Esophagus muscularis mucosa (tissue), 4 donors: Measurements from ENCODE around the gene BRF1. TPM values are rescaled to one million over a fixed set of nuclear protein-coding genes. Genes with fewer than 3 reads are reported as not detected.
"Not testable (repeated sequence)": the region's sequence is repeated elsewhere in the genome, so short reads cannot be mapped to it uniquely, and the experiment has no call there.

Experiments
- DNase-seq: peaks from one replicate; pipeline ENCODE4 v3.0.0-alpha.2; 2017; ENCODE audit errors: extremely low spot score
- H3K27ac ChIP-seq, 4 donors: fragments of 200-600 bp; sonication (generic); replicated peaks in 1 of 4; 1 replicate in 3 of 4; 2 replicates in 1 of 4; pipeline ENCODE4 v1.5.1; 2016 to 2019; ENCODE audit warnings: mild to moderate bottlenecking in 1 of 4
- H3K27me3 ChIP-seq, 4 donors: fragments of 200-600 bp; sonication (generic); one replicate each; pipeline versions ENCODE4 v1.5.1 to v1.6.0; 2016 to 2019
- H3K36me3 ChIP-seq, 4 donors: fragments of 200-600 bp; sonication (generic); one replicate each; pipeline ENCODE4 v1.5.1; 2016 to 2019
- H3K4me1 ChIP-seq, 4 donors: fragments of 200-600 bp; sonication (generic); one replicate each; pipeline ENCODE4 v1.5.1; 2016 to 2019
- H3K4me3 ChIP-seq, 4 donors: fragments of 200-600 bp; sonication (generic); 1 replicate in 2 of 4; 2 replicates in 2 of 4; pipeline ENCODE4 v1.5.1; 2016 to 2019; ENCODE audit warnings: mild to moderate bottlenecking in 4 of 4, moderate library complexity in 1 of 4
- H3K9me3 ChIP-seq, 4 donors: fragments of 200-600 bp; sonication (generic); 1 replicate in 3 of 4; 2 replicates in 1 of 4; pipeline ENCODE4 v1.5.1; 2016 to 2019
- CTCF ChIP-seq, 3 experiments: fragments of 200-600 bp in 2 of 3; fragments of 450-650 bp in 1 of 3; sonication (generic) in 2 of 3; IDR thresholded peaks; one replicate each; pipeline ENCODE4 v1.5.1; 2017 to 2019; ENCODE audit warnings: antibody characterized with exemption in 3 of 3, mild to moderate bottlenecking in 2 of 3, moderate library complexity in 1 of 3
- EP300 ChIP-seq: sonication (generic); formaldehyde crosslinking; IDR thresholded peaks from one replicate; pipeline ENCODE4 v1.6.1; 2017; ENCODE audit warnings: antibody characterized with exemption
- POLR2A ChIP-seq: fragments of 450-650 bp; IDR thresholded peaks from one replicate; pipeline ENCODE4 v1.6.1; 2017; ENCODE audit warnings: antibody characterized with exemption, moderate library complexity, mild to moderate bottlenecking, low read depth
- POLR2AphosphoS5 ChIP-seq, 2 donors: sonication (generic); formaldehyde crosslinking; IDR thresholded peaks; one replicate each; pipeline ENCODE4 v1.6.1; 2017; ENCODE audit warnings: antibody characterized with exemption in 2 of 2
- WGBS: methylation state at CpG from one replicate; pipeline ENCODE4 v1.1.5; 2018; 5-methylcytosine and 5-hydroxymethylcytosine counted together
- intact Hi-C: fragments of 100-400 bp; cut with DNase I; formaldehyde crosslinking; loops from one replicate; pipeline ENCODE4 v1.15.1; 2023
- total RNA-seq, 4 donors: library from RNA; depleted of rRNA; stranded (reverse); fragments of >200 nt; gene quantifications; one replicate each; pipeline versions ENCODE4 v1.1.0 to v1.2.1, GENCODE V29; 2016

Gene BRF1
- total RNA-seq, 4 donors from 2014 or later = 23.0 to 47.3 (median 41.4) TPM

GRCh38 chr14:105328070-105328677 is 27.4 kb upstream of the BRF1 start:
- intact Hi-C loops = no loop called here
- no peak for DNase-seq
- Histone ChIP-seq H3K27me3 (no peaks in the 10 kb centered on the region), H3K4me3 (no peak overlapping the region), H3K27ac (no peak overlapping the region), H3K4me1 (peaks cover 71 to 88% (median 80%) of the 10 kb centered on the region in 4 donors), H3K36me3 (no peaks in the 10 kb centered on the region), H3K9me3 (no peaks in the 10 kb centered on the region)
- 92% methylated on average over 7 of the region's 12 CpGs for WGBS
- no peak for TF ChIP-seq POLR2AphosphoS5 (IDR thresholded peaks at IDR 0.05)
- TF ChIP-seq EP300 = no peak
- TF ChIP-seq POLR2A = no peak
- no peak for TF ChIP-seq CTCF (IDR thresholded peaks at IDR 0.05)

GRCh38 chr14:105327695-105328045 is 26.9 kb upstream of the BRF1 start:
- no CpG with 5 or more reads among the region's 17 CpGs for WGBS
- H3K36me3 ChIP-seq, H3K9me3 ChIP-seq, H3K4me3 ChIP-seq, intact Hi-C loops, H3K27me3 ChIP-seq, DNase-seq, H3K27ac ChIP-seq: not testable (repeated sequence)
- H3K4me1 ChIP-seq = peaks cover 70 to 88% (median 80%) of the 10 kb centered on the region in 4 donors

GRCh38 chr14:105326891-105327694 is 26.3 kb upstream of the BRF1 start:
- H3K27me3 ChIP-seq = no peaks in the 10 kb centered on the region
- DNase-seq = no peak
- no peak overlapping the region for H3K4me3 ChIP-seq
- intact Hi-C loops = no loop called here
- 74% methylated on average over 34 of the region's 34 CpGs for WGBS
- no peak for TF ChIP-seq POLR2AphosphoS5 (IDR thresholded peaks at IDR 0.05)
- no peak for TF ChIP-seq CTCF (IDR thresholded peaks at IDR 0.05)
- no peak for TF ChIP-seq EP300
- no peak for TF ChIP-seq POLR2A
- H3K36me3 ChIP-seq = peaks cover 0 to 3% (median 0%) of the 10 kb centered on the region in 4 donors
- H3K4me1 ChIP-seq = peaks cover 70 to 86% (median 76%) of the 10 kb centered on the region in 4 donors
- no peak overlapping the region for H3K27ac ChIP-seq
- no peaks in the 10 kb centered on the region for H3K9me3 ChIP-seq

GRCh38 chr14:105326568-105326867 is 25.7 kb upstream of the BRF1 start:
- H3K4me3 ChIP-seq = no peak overlapping the region
- WGBS = 88% methylated on average over 4 of the region's 9 CpGs
- H3K4me1 ChIP-seq = peaks cover 70 to 85% (median 75%) of the 10 kb centered on the region in 4 donors
- TF ChIP-seq POLR2A = no peak
- TF ChIP-seq CTCF (IDR thresholded peaks at IDR 0.05) = no peak
- TF ChIP-seq POLR2AphosphoS5 (IDR thresholded peaks at IDR 0.05) = no peak
- no peak for TF ChIP-seq EP300
- H3K36me3 ChIP-seq = peaks cover 0 to 5% (median 0%) of the 10 kb centered on the region in 4 donors
- intact Hi-C loops = no loop called here
- H3K27me3 ChIP-seq = no peaks in the 10 kb centered on the region
- H3K27ac ChIP-seq = no peak overlapping the region
- H3K9me3 ChIP-seq = no peaks in the 10 kb centered on the region
- DNase-seq = no peak

- no peak for DNase-seq
- H3K27ac ChIP-seq = no peak overlapping the region
- 86% methylated on average over 22 of the region's 27 CpGs for WGBS
- intact Hi-C loops = no loop called here
- H3K36me3 ChIP-seq = peaks cover 0 to 5% (median 0%) of the 10 kb centered on the region in 4 donors
- TF ChIP-seq POLR2AphosphoS5 (IDR thresholded peaks at IDR 0.05) (no peak), EP300 (no peak), POLR2A (no peak), CTCF (IDR thresholded peaks at IDR 0.05) (no peak)
- H3K27me3 ChIP-seq = no peaks in the 10 kb centered on the region
- H3K4me3 ChIP-seq = no peak overlapping the region
- no peaks in the 10 kb centered on the region for H3K9me3 ChIP-seq
- peaks cover 66 to 85% (median 74%) of the 10 kb centered on the region in 4 donors for H3K4me1 ChIP-seq
These were observed 25.1 kb upstream of the BRF1 start for GRCh38 chr14:105325716-105326567.
